ENCODE measurements around the gene PYGM.

The PYGM gene

GRCh38 chr11:64752175-64752970 is 7.4 kb downstream of the PYGM start:
- DNase-seq = no peak

GRCh38 chr11:64751580-64751979 is 8.2 kb downstream of the PYGM start:
- DNase-seq = no peak

GRCh38 chr11:64751136-64751535 is 8.6 kb downstream of the PYGM start:
- DNase-seq = no peak

GRCh38 chr11:64750361-64751054 is 9.3 kb downstream of the PYGM start:
- no peak for DNase-seq

- no peak for DNase-seq
These were observed 11.7 kb downstream of the PYGM start for GRCh38 chr11:64747961-64748665.

GRCh38 chr11:64746486-64746885 is 13.3 kb downstream of the PYGM start:
- no peak for DNase-seq

GRCh38 chr11:64745521-64746328 is 14.0 kb downstream of the PYGM start:
- peak; percentile 70 to 71 for DNase-seq

- DNase-seq = peak; percentile 61 to 70
These were observed 14.6 kb downstream of the PYGM start for GRCh38 chr11:64745189-64745520.

GRCh38 chr11:64744544-64745188 is 15.1 kb downstream of the PYGM start:
- DNase-seq = peak in 1 of 2 donors; percentile 48

GRCh38 chr11:64743591-64744543 is 15.9 kb downstream of the PYGM start, which contains the start of gene RASGRP2:
RASGRP2 (minus strand) TSS chr11:64744142; CDS start chr11:64742866, 1,276 bp downstream.
- DNase-seq = peak; percentile 79 to 82

GRCh38 chr11:64742889-64743590 is 16.7 kb downstream of the PYGM start:
- DNase-seq = peak; percentile 71 to 72

- peak in 1 of 2 donors; percentile 29 for DNase-seq
These were observed 17.5 kb downstream of the PYGM start for GRCh38 chr11:64742087-64742888.

GRCh38 chr11:64741375-64742086 is 18.2 kb downstream of the PYGM start:
- no peak for DNase-seq

GRCh38 chr11:64739871-64740270 is 19.9 kb downstream of the PYGM start:
- DNase-seq = no peak

GRCh38 chr11:64736654-64737053 is 23.1 kb downstream of the PYGM start:
- no peak for DNase-seq

- DNase-seq = no peak
These were observed 24.0 kb downstream of the PYGM start for GRCh38 chr11:64735725-64736259.

- no peak for DNase-seq
These were observed 24.7 kb downstream of the PYGM start for GRCh38 chr11:64734811-64735724.
